ENCODE data around the gene ARHGEF5.
"Not testable (repeated sequence)": the region's sequence is repeated elsewhere in the genome, so short reads cannot be mapped to it uniquely, and the experiment has no call there.

DNA sequence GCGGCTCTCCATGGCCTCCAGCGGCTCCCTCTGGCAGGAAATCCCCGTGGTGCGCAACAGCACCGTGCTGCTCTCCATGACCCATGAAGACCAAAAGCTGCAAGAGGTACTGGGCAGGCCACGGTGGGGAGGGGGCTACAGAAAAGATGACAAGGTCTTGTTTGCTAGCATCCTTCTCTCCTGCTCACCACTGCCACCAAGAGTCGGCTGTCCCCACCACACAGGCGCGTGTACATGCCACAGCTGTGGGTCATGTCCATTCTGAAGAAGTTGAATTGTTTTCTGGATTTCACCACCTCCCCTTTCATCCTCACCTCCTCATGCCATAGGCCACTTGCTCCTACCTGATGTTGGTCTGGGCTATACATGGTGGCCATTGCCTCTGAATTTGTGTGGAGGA lies 12.0 kb downstream of the ARHGEF5 start:
- TF ChIP-seq SMC3 (IDR thresholded peaks at IDR 0.05; ENCODE audit: low read depth, low read length); CHD1 (IDR thresholded peaks at IDR 0.05; ENCODE audit: low read depth, low read length); RAD21 (IDR thresholded peaks at IDR 0.05; ENCODE audit: low read length); MAFK (IDR thresholded peaks at IDR 0.05; ENCODE audit: low read depth, low read length); NFE2L2 (IDR thresholded peaks at IDR 0.05; ENCODE audit: low read depth, low read length); MXI1 (IDR thresholded peaks at IDR 0.05; ENCODE audit: borderline replicate concordance, low read depth, low read length); RCOR1 (IDR thresholded peaks at IDR 0.05; ENCODE audit: insufficient replicate concordance, low read length); RFX5 (IDR thresholded peaks at IDR 0.05; ENCODE audit: low read depth, low read length): not testable (repeated sequence)
- TF ChIP-seq, protein P1, sequence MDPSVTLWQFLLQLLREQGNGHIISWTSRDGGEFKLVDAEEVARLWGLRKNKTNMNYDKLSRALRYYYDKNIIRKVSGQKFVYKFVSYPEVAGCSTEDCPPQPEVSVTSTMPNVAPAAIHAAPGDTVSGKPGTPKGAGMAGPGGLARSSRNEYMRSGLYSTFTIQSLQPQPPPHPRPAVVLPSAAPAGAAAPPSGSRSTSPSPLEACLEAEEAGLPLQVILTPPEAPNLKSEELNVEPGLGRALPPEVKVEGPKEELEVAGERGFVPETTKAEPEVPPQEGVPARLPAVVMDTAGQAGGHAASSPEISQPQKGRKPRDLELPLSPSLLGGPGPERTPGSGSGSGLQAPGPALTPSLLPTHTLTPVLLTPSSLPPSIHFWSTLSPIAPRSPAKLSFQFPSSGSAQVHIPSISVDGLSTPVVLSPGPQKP (IDR thresholded peaks at IDR 0.05; ENCODE audit: borderline replicate concordance, low read depth, low read length): not testable (repeated sequence)
- TF ChIP-seq, protein P2, sequence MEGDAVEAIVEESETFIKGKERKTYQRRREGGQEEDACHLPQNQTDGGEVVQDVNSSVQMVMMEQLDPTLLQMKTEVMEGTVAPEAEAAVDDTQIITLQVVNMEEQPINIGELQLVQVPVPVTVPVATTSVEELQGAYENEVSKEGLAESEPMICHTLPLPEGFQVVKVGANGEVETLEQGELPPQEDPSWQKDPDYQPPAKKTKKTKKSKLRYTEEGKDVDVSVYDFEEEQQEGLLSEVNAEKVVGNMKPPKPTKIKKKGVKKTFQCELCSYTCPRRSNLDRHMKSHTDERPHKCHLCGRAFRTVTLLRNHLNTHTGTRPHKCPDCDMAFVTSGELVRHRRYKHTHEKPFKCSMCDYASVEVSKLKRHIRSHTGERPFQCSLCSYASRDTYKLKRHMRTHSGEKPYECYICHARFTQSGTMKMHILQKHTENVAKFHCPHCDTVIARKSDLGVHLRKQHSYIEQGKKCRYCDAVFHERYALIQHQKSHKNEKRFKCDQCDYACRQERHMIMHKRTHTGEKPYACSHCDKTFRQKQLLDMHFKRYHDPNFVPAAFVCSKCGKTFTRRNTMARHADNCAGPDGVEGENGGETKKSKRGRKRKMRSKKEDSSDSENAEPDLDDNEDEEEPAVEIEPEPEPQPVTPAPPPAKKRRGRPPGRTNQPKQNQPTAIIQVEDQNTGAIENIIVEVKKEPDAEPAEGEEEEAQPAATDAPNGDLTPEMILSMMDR (conservative IDR thresholded peaks at IDR 0.05; ENCODE audit: low read depth, low read length): not testable (repeated sequence)

All from IMR-90 (cell line).